ENCODE data around the gene PLA2G7.

Gene PLA2G7

GRCh38 chr6:46688966-46689335, 46.2 kb downstream of the PLA2G7 start:
- no peak for DNase-seq (ENCODE audit: low read depth)

DNA sequence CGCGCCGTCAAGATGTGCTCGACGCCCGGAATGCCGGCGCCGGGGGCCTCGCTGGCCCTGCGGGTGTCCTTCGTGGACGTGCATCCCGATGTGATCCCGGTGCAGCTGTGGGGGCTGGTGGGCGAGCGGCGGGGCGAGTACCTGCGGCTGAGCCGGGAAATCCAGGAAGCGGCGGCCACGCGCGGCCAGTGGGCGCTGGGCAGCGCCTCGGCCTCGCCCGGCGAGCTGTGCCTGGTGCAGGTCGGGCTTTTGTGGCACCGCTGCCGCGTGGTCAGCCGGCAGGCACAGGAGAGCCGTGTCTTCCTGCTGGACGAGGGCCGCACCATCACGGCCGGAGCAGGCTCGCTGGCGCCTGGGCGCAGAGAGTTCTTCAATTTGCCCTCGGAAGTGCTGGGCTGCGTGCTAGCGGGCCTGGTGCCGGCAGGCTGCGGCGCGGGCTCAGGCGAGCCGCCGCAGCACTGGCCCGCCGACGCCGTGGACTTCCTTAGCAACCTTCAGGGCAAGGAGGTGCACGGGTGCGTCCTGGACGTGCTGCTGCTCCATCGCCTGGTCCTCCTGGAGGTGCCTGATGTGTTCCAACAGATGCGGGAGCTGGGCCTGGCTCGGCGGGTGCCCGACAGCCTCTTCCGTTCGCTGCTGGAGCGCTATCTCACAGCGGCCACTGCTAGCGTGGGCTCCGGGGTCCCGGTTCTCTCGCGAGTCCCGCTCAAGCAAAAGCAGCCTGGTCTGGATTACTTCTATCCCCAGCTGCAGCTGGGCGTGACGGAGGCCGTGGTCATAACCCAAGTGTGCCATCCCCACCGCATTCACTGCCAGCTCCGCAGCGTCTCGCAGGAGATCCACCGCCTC, 46.8 kb downstream of the PLA2G7 start:
- DNase-seq (ENCODE audit: low read depth), result no peak

GRCh38 chr6:46687619-46688097, 47.5 kb downstream of the PLA2G7 start, which contains the start of gene TDRD6:
TDRD6 (plus strand) TSS chr6:46687885; CDS start chr6:46688129, 244 bp downstream.
- no peak for DNase-seq (ENCODE audit: low read depth)

- DNase-seq (ENCODE audit: low read depth), result no peak
Measured at GRCh38 chr6:46684771-46685170, 50.4 kb downstream of the PLA2G7 start.

GRCh38 chr6:46677314-46677654, 57.9 kb downstream of the PLA2G7 start:
- DNase-seq (ENCODE audit: low read depth), result no peak

DNA sequence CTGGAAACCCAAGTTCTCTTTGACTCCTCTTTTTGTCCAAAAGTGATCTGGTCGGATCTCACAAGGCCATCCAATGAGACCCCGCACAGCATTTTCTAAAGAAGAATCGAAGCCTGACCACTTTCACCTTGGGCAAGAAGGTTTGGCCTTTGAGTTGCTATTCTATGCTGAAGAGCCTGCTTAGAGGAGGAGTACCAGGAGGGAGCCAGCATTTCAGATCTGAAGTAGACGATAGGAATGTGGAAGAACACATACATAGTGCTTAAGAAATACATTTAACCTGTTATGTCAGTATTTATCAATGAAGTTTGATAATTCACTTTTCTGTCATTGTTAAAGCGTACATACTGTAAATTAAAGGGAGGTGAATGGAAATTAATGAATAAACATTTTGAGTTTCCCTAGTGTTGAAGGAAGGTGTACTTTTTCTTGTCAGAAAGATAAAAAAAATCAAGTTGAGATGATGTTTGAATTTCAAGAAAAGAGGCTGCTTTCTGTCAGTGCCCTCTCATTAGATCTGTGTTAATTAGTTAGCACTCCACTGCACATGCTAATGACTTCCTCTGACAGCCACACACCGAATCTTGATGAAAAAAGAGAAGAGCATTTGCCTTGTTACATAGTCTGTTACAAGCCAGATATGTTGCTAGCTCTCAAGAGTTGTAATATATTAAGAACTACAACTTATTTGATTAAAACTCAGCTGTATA, 58.4 kb downstream of the PLA2G7 start:
- DNase-seq (ENCODE audit: low read depth), result no peak

DNA sequence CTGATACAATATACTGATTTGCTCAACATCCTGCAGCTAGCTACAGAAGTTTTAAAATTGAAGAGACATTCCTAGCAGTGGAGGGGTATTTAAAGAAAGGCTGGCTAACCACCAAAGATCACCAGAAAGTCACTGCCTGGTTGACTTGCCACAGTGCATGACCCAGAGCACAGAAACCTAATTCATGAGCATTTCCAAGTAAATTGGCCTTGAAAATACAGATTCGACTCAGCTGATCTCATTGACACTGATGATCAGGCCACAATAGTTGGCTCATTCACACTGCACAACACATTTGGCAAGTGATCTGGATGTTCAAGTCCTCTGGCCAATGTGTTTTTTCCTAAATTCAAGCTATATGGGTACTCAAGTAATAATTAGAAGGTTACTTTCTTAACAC, 60.8 kb downstream of the PLA2G7 start:
- no peak for DNase-seq (ENCODE audit: low read depth)

- no peak for DNase-seq (ENCODE audit: low read depth)
Measured at GRCh38 chr6:46667377-46667776, 67.8 kb downstream of the PLA2G7 start.

DNA sequence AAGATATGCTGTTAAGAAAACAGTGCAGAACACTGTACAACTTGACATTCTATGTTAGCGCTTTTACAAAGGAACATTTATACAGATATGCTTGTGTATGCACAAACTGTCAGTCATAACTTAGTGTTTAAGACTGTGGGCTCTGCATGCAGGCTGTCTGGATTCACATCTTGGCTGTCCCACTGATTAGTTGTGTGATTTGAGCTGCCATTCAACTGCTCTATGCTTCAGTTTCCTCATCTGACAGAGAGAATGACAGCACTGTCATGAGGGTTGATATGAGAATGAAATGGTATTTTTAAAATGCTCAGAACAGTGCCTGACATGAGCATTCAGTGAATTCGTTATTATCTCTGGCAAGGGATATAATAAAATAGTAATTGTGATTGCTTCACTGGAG, 73.7 kb downstream of the PLA2G7 start:
- DNase-seq (ENCODE audit: low read depth), result no peak

DNA sequence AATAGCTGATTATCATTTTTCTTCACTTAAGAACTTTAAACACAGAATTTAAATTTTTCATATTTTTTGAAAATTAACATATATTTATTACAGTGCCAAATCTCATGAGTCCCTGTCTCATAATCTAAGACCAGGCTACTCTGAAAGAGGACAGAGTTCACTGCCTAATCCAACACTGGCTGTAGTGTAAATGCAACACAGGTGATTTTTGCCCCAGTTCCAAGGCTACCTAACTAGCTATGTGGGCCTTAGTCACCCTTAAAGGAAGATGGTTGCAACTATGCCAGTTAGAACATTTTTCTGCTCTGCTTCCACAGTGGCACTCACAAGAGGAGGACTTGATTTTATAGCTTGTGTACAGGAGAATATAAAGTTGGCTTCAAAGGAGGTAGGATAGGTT, 77.5 kb downstream of the PLA2G7 start:
- DNase-seq (ENCODE audit: low read depth), result no peak

DNA sequence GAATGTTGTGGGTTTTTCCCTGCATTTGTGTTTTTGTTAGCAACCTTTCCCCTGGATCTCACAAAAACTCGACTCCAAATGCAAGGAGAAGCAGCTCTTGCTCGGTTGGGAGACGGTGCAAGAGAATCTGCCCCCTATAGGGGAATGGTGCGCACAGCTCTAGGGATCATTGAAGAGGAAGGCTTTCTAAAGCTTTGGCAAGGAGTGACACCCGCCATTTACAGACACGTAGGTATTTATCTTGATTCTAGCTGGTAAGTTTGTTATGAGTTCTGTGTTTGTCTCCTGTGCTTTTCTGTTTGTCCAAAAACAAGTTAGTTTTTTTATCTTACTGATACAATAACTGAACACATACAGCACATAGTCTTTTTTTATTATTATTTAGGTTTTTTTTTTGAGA, 79.4 kb downstream of the PLA2G7 start:
- no peak for DNase-seq (ENCODE audit: low read depth)
